Bone marrow (tissue), 2 donors: ENCODE data around the gene TSHZ3.

Experiments used
- DNase-seq, 2 donors: peaks; one replicate each; lab custom pipeline; 2025; lab: John Stamatoyannopoulos, UW

TSHZ3 gene

GRCh38 chr19:31226151-31226935 is 122.9 kb downstream of the TSHZ3 start:
- no peak for DNase-seq
